ENCODE results near the gene ZYG11B. TPM values are rescaled to one million over a fixed set of nuclear protein-coding genes. Genes with fewer than 3 reads are reported as not detected.
"Not testable (repeated sequence)": the region's sequence is repeated elsewhere in the genome, so short reads cannot be mapped to it uniquely, and the experiment has no call there.

Gene ZYG11B
- 10 to 100 TPM; 23.3 to 28.7 (median 24.5) TPM for polyA plus RNA-seq (ENCODE audit: insufficient read length in 4 of 4)

- DNase-seq (ENCODE audit: low read depth in 4 of 4, low spot score in 2 of 4): peak; percentile 43 to 83 (median 78)
Measured at GRCh38 chr1:52726265-52727113, at the start of gene ZYG11B. Gene ZYG11B, plus strand, starts transcription at chr1:52726453. Its CDS starts 201 bp downstream, at chr1:52726654.

- DNase-seq (ENCODE audit: low read depth in 4 of 4, low spot score in 2 of 4): no peak
Measured at GRCh38 chr1:52677076-52677806, 49.0 kb upstream of the ZYG11B start.

- no peak for DNase-seq (ENCODE audit: low read depth in 4 of 4, low spot score in 2 of 4)
Measured at GRCh38 chr1:52679048-52679447, 47.2 kb upstream of the ZYG11B start.

GRCh38 chr1:52679498-52679897, 46.8 kb upstream of the ZYG11B start:
- no peak for DNase-seq (ENCODE audit: low read depth in 4 of 4, low spot score in 2 of 4)

- no peak for DNase-seq (ENCODE audit: low read depth in 4 of 4, low spot score in 2 of 4)
Measured at GRCh38 chr1:52680353-52680752, 45.9 kb upstream of the ZYG11B start.

GRCh38 chr1:52681136-52681535, 45.1 kb upstream of the ZYG11B start:
- no peak for DNase-seq (ENCODE audit: low read depth in 4 of 4, low spot score in 2 of 4)

- DNase-seq (ENCODE audit: low read depth in 4 of 4, low spot score in 2 of 4): no peak
Measured at GRCh38 chr1:52683367-52683940, 42.8 kb upstream of the ZYG11B start.

- no peak for DNase-seq (ENCODE audit: low read depth in 4 of 4, low spot score in 2 of 4)
Measured at GRCh38 chr1:52684545-52684944, 41.7 kb upstream of the ZYG11B start.

- not testable (repeated sequence) for DNase-seq (ENCODE audit: low read depth in 4 of 4, low spot score in 2 of 4)
Measured at GRCh38 chr1:52686261-52686751, 39.9 kb upstream of the ZYG11B start.

- DNase-seq (ENCODE audit: low read depth in 4 of 4, low spot score in 2 of 4): no peak
Measured at GRCh38 chr1:52686830-52687229, 39.4 kb upstream of the ZYG11B start.

- DNase-seq (ENCODE audit: low read depth in 4 of 4, low spot score in 2 of 4): no peak
Measured at GRCh38 chr1:52691821-52692220, 34.4 kb upstream of the ZYG11B start.

- DNase-seq (ENCODE audit: low read depth in 4 of 4, low spot score in 2 of 4): no peak
Measured at GRCh38 chr1:52692697-52693096, 33.6 kb upstream of the ZYG11B start.

GRCh38 chr1:52693351-52693750, 32.9 kb upstream of the ZYG11B start:
- DNase-seq (ENCODE audit: low read depth in 4 of 4, low spot score in 2 of 4): not testable (repeated sequence)

- DNase-seq (ENCODE audit: low read depth in 4 of 4, low spot score in 2 of 4): no peak
Measured at GRCh38 chr1:52693843-52694242, 32.4 kb upstream of the ZYG11B start.

- no peak for DNase-seq (ENCODE audit: low read depth in 4 of 4, low spot score in 2 of 4)
Measured at GRCh38 chr1:52695627-52696026, 30.6 kb upstream of the ZYG11B start.

- DNase-seq (ENCODE audit: low read depth in 4 of 4, low spot score in 2 of 4): peak in 3 of 4 donors; percentile 55 to 76 (median 68)
Measured at GRCh38 chr1:52697795-52698674, 28.2 kb upstream of the ZYG11B start, which contains the start of gene COA7. Gene COA7, minus strand, starts transcription at chr1:52698347. Its CDS starts 21 bp downstream, at chr1:52698326.

GRCh38 chr1:52702886-52703787, 23.1 kb upstream of the ZYG11B start:
- peak in 3 of 4 donors; percentile 60 to 82 (median 75) for DNase-seq (ENCODE audit: low read depth in 4 of 4, low spot score in 2 of 4)

GRCh38 chr1:52706136-52706670, 20.1 kb upstream of the ZYG11B start:
- no peak for DNase-seq (ENCODE audit: low read depth in 4 of 4, low spot score in 2 of 4)

Measured in left renal cortex interstitium (tissue), 4 donors.